ENCODE measurements around the gene C20orf141.

DNA sequence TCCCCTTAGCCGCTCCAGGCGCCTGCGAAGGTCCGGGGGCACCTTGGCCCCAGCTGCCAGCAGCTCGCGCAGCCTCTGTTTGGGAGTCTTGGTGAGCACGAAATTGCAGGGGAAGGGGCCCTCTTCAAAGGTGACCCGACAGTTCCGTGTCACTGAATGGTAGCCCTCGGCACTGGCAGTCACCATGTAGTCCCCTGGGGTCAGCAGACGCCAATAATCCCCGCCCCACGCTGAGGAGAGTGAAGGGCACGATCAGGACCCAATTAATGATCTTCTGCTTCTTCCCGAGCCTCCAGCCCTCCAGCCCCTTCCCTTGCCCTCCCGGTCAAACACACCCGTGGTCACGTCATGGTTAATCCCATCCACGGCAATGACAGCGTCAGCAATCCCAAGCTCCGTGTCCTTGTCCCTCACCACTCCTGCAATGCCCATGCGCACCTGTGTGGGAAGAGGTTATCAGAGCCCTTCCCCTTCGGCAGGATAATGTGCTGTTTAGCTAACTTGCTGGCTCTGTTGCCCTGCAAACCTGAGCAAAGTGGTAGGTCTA is 20.5 kb upstream of the C20orf141 start:
- TF ChIP-seq, protein P1, sequence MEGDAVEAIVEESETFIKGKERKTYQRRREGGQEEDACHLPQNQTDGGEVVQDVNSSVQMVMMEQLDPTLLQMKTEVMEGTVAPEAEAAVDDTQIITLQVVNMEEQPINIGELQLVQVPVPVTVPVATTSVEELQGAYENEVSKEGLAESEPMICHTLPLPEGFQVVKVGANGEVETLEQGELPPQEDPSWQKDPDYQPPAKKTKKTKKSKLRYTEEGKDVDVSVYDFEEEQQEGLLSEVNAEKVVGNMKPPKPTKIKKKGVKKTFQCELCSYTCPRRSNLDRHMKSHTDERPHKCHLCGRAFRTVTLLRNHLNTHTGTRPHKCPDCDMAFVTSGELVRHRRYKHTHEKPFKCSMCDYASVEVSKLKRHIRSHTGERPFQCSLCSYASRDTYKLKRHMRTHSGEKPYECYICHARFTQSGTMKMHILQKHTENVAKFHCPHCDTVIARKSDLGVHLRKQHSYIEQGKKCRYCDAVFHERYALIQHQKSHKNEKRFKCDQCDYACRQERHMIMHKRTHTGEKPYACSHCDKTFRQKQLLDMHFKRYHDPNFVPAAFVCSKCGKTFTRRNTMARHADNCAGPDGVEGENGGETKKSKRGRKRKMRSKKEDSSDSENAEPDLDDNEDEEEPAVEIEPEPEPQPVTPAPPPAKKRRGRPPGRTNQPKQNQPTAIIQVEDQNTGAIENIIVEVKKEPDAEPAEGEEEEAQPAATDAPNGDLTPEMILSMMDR (IDR thresholded peaks at IDR 0.05) = no peak
- TF ChIP-seq EP300 (IDR thresholded peaks at IDR 0.05; ENCODE audit: low read depth) (no peak), POLR2A (IDR thresholded peaks at IDR 0.05) (no peak)
